Measurements from ENCODE around the gene USHBP1.
"Not testable (repeated sequence)": the region's sequence is repeated elsewhere in the genome, so short reads cannot be mapped to it uniquely, and the experiment has no call there.

Gene USHBP1

GRCh38 chr19:17295551-17295950 is 31.0 kb upstream of the USHBP1 start:
- DNase-seq: not testable (repeated sequence)

- peak; percentile 89 for DNase-seq
These were observed 29.7 kb upstream of the USHBP1 start for GRCh38 chr19:17294051-17294891.

- no peak for DNase-seq
These were observed 29.1 kb upstream of the USHBP1 start for GRCh38 chr19:17293605-17294004.

GRCh38 chr19:17292301-17293074 is 27.9 kb upstream of the USHBP1 start:
- DNase-seq: peak; percentile 93

- DNase-seq: peak; percentile 82
These were observed 24.9 kb upstream of the USHBP1 start for GRCh38 chr19:17289489-17289888.

- no peak for DNase-seq
These were observed 22.2 kb upstream of the USHBP1 start for GRCh38 chr19:17286752-17287151.

GRCh38 chr19:17286263-17286662 is 21.7 kb upstream of the USHBP1 start:
- no peak for DNase-seq

- no peak for DNase-seq
These were observed 21.0 kb upstream of the USHBP1 start for GRCh38 chr19:17285415-17286135.

GRCh38 chr19:17283504-17283996 is 19.0 kb upstream of the USHBP1 start:
- DNase-seq: no peak

GRCh38 chr19:17282488-17283125 is 18.1 kb upstream of the USHBP1 start:
- peak; percentile 93 for DNase-seq

- peak; percentile 84 for DNase-seq
These were observed 17.1 kb upstream of the USHBP1 start, which contains the start of gene ANKLE1 for GRCh38 chr19:17281391-17282304. Gene ANKLE1, plus strand, starts transcription at chr19:17281901. Its CDS starts 20 bp downstream, at chr19:17281921.

GRCh38 chr19:17279436-17279835 is 14.9 kb upstream of the USHBP1 start:
- DNase-seq: no peak

- no peak for DNase-seq
These were observed 11.1 kb upstream of the USHBP1 start for GRCh38 chr19:17275441-17276175.

- not testable (repeated sequence) for DNase-seq
These were observed 10.3 kb upstream of the USHBP1 start for GRCh38 chr19:17274892-17275291.

- DNase-seq: no peak
These were observed 4.2 kb upstream of the USHBP1 start for GRCh38 chr19:17268754-17269153.

- peak; percentile 92 for DNase-seq
These were observed 2.6 kb upstream of the USHBP1 start, which contains the start of gene BABAM1 for GRCh38 chr19:17266975-17267788. Gene BABAM1, plus strand, starts transcription at chr19:17267443. Its CDS starts 1,364 bp downstream, at chr19:17268807.

GRCh38 chr19:17266589-17266974 is 2.0 kb upstream of the USHBP1 start:
- no peak for DNase-seq

GRCh38 chr19:17266026-17266425 is 1.5 kb upstream of the USHBP1 start:
- no peak for DNase-seq

Data from activated CD8-positive, alpha-beta memory T cell treated with anti-CD3 and anti-CD28 coated beads, Interleukin-2, amount 50 U/mL, for 48 hours (primary cell).